K562 (cell line): ENCODE results near the gene TRAPPC2L. TPM values are rescaled to one million over a fixed set of nuclear protein-coding genes. Genes with fewer than 3 reads are reported as not detected.

Experiments used
- CBFA2T2 ChIP-seq: fragments of 450-650 bp; conservative IDR thresholded peaks from 2 replicates; pipeline ENCODE4 v1.6.1; 2017; ENCODE audit warnings: mild to moderate bottlenecking
- ETV1 ChIP-seq: fragments of 450-650 bp; conservative IDR thresholded peaks from 2 replicates; pipeline ENCODE4 v1.6.1; 2016; ENCODE audit warnings: missing genetic modification characterization, control low read depth, low read depth, missing compliant biosample characterization
- JUN ChIP-seq, 2 experiments: sonication (generic) in 1 of 2; formaldehyde crosslinking in 1 of 2; IDR thresholded peaks; 2 replicates each; pipeline versions ENCODE4 v1.6.1 to v1.8.0; 2012 to 2022; ENCODE audit warnings: borderline replicate concordance in 2 of 2, mild to moderate bottlenecking in 2 of 2, improper control_type of control experiment in 1 of 2, low read depth in 1 of 2, low read length in 1 of 2, missing genetic modification reagents in 1 of 2
- KAT8 ChIP-seq: fragments of 450-650 bp; IDR thresholded peaks from 2 replicates; pipeline ENCODE4 v1.6.1; 2016; ENCODE audit warnings: low read depth, mild to moderate bottlenecking
- MBD2 ChIP-seq: sonication (generic); IDR thresholded peaks from 2 replicates; pipeline ENCODE4 v1.6.1; 2016; ENCODE audit warnings: low read depth, borderline replicate concordance
- MTA1 ChIP-seq: fragments of 450-650 bp; IDR thresholded peaks from 2 replicates; pipeline ENCODE4 v1.6.1; 2017; ENCODE audit warnings: borderline replicate concordance
- MTA3 ChIP-seq: fragments of 450-650 bp; formaldehyde crosslinking; IDR thresholded peaks from 2 replicates; pipeline ENCODE4 v1.6.1; 2017; ENCODE audit warnings: mild to moderate bottlenecking, borderline replicate concordance
- NONO ChIP-seq, 2 experiments: fragments of 200-400 bp in 1 of 2; fragments of 450-650 bp in 1 of 2; formaldehyde crosslinking in 1 of 2; IDR thresholded peaks; 2 replicates each; pipeline ENCODE4 v1.6.1; 2017; ENCODE audit warnings: low read depth in 2 of 2, mild to moderate bottlenecking in 2 of 2, moderate library complexity in 2 of 2, low read length in 1 of 2
- NRF1 ChIP-seq, 2 experiments: fragments of 450-650 bp; IDR thresholded peaks in 1 of 2; conservative IDR thresholded peaks in 1 of 2; 2 replicates each; pipeline ENCODE4 v1.6.1; 2014; ENCODE audit warnings: mild to moderate bottlenecking in 2 of 2
- PKNOX1 ChIP-seq: fragments of 450-650 bp; IDR thresholded peaks from 2 replicates; pipeline ENCODE4 v1.6.1; 2016
- PTTG1 ChIP-seq: fragments of 450-650 bp; IDR thresholded peaks from 2 replicates; pipeline ENCODE4 v1.6.1; 2016; ENCODE audit warnings: low read depth, mild to moderate bottlenecking, missing genetic modification characterization, missing compliant biosample characterization
- RUNX1 ChIP-seq: sonication (generic); IDR thresholded peaks from 2 replicates; pipeline ENCODE4 v1.6.1; 2016; ENCODE audit warnings: antibody characterized with exemption, low read depth
- SMC3 ChIP-seq: conservative IDR thresholded peaks from 2 replicates; pipeline ENCODE4 v1.6.1; 2011; ENCODE audit warnings: low read depth, low read length, improper control_type of control experiment; ENCODE audit not compliant: insufficient read depth
- TOE1 ChIP-seq, 2 experiments: fragments of 450-650 bp in 1 of 2; sonication (generic) in 1 of 2; formaldehyde crosslinking in 1 of 2; IDR thresholded peaks; 2 replicates each; pipeline versions ENCODE4 v1.7.1 to v1.8.0; 2016 to 2022; ENCODE audit warnings: borderline replicate concordance in 2 of 2, mild to moderate bottlenecking in 2 of 2, antibody characterized with exemption in 1 of 2, inconsistent platforms in 1 of 2, low read depth in 1 of 2, missing genetic modification reagents in 1 of 2, moderate library complexity in 1 of 2
- WHSC1 ChIP-seq: IDR thresholded peaks from one replicate; pipeline ENCODE4 v1.6.1; 2012; ENCODE audit warnings: low read length, control low read depth, inconsistent platforms
- XRCC4 ChIP-seq: IDR thresholded peaks from one replicate; pipeline ENCODE4 v1.6.1; 2011; ENCODE audit not compliant: insufficient read depth, insufficient read length; ENCODE audit errors: extremely low read depth
- YY1 ChIP-seq, 3 experiments: IDR thresholded peaks; 2 replicates each; pipeline ENCODE4 v1.6.1; 2011; ENCODE audit warnings: low read length in 2 of 3, mild to moderate bottlenecking in 2 of 3, moderate library complexity in 2 of 3, borderline replicate concordance in 1 of 3, control low read depth in 1 of 3, low read depth in 1 of 3; ENCODE audit not compliant: insufficient read depth in 3 of 3, insufficient replicate concordance in 2 of 3, control insufficient read depth in 1 of 3, insufficient read length in 1 of 3; ENCODE audit errors: extremely low read depth in 1 of 3
- ZNF165 ChIP-seq: fragments of 250-450 bp; sonication (Bioruptor Pico); IDR thresholded peaks from 2 replicates; pipeline ENCODE4 v1.4.0; 2020; ENCODE audit warnings: borderline replicate concordance
- ZNF274 ChIP-seq: IDR thresholded peaks from 2 replicates; pipeline ENCODE4 v1.6.1; 2011; ENCODE audit warnings: low read depth, mild to moderate bottlenecking, low read length, moderate library complexity, borderline replicate concordance
- polyA plus RNA-seq, 8 experiments: library from polyadenylated mRNA; depleted of rRNA in 4 of 8; stranded (reverse) in 5 of 8; unstranded in 3 of 8; fragments of >200 nt; fragmentation: Nextera tagmentation in 2 of 8; fragmentation: Illumina TruSeq in 1 of 8; extraction: Ambion mirVana in 2 of 8; extraction: Trizol in 1 of 8; gene quantifications; 2 replicates each; pipeline versions ENCODE4 v1.2.1 to v1.2.3, GENCODE V29; 2011 to 2014; ENCODE audit warnings: inconsistent platforms in 1 of 8, missing spikeins in 1 of 8
- total RNA-seq, 7 experiments: library from RNA; depleted of rRNA in 6 of 7; stranded (reverse); fragments of >200 nt in 6 of 7; fragmentation: Illumina TruSeq in 2 of 7; extraction: Trizol in 2 of 7; gene quantifications; 2 replicates each; pipeline versions ENCODE4 v1.2.1 to v1.2.3, GENCODE V29; 2011 to 2021; ENCODE audit warnings: low replicate concordance in 1 of 7
- TF ChIP-seq, protein P1 (sequence below), 2 experiments: fragments of 200-800 bp in 1 of 2; sonication (Bioruptor generic) in 1 of 2; sonication (generic) in 1 of 2; formaldehyde crosslinking in 1 of 2; IDR thresholded peaks in 1 of 2; conservative IDR thresholded peaks in 1 of 2; 2 replicates each; pipeline versions ENCODE4 v1.5.0 to v1.6.1; 2016 to 2020; ENCODE audit warnings: missing compliant biosample characterization in 1 of 2, missing genetic modification characterization in 1 of 2, missing genetic modification reagents in 1 of 2
- TF ChIP-seq, protein P2 (sequence below): sonication (generic); IDR thresholded peaks from 2 replicates; pipeline ENCODE4 v1.6.1; 2016

The TRAPPC2L gene
- total and polyA plus RNA-seq, 9 of the 15 experiments (the other 6 are each of a cell fraction or from before 2014, with no cell fraction given), result 60.4 to 398 (median 97.5) TPM

GRCh38 chr16:88811769-88812512 lies 45.0 kb upstream of the TRAPPC2L start, which contains the start of gene APRT (continued):
- TF ChIP-seq PKNOX1 (no peak; the same call in 1 of the 2 replicates), CBFA2T2 (0 out of 2 replicates have a peak, but pooled peaks have one; percentile 2), JUN (IDR thresholded peaks at IDR 0.05; ENCODE audit: borderline replicate concordance, low read depth, low read length) (no peak), JUN (CRISPR knock-in tag; IDR thresholded peaks at IDR 0.05; ENCODE audit: borderline replicate concordance) (peak; percentile 48; the same call in 1 of the 2 replicates), PTTG1 (tag) (no peak), NRF1 (conservative IDR thresholded peaks at IDR 0.05 in 1 of 2, IDR thresholded peaks at IDR 0.05 in 1 of 2) (peak; percentile 92 to 93), SMC3 (peak; percentile 74), XRCC4 (no peak), ETV1 (tag) (peak; percentile 82), MTA1 (peak; percentile 70; the same call in 1 of the 2 replicates), YY1 (IDR thresholded peaks at IDR 0.05; ENCODE audit: borderline replicate concordance in 1 of 3, control insufficient read depth in 1 of 3, extremely low read depth in 1 of 3, insufficient read depth in 3 of 3, insufficient read length in 1 of 3, insufficient replicate concordance in 2 of 3, low read depth in 1 of 3, low read length in 2 of 3) (peak; percentile 54 to 92 (median 84)), ZNF274 (no peak), KAT8 (no peak), TOE1 (IDR thresholded peaks at IDR 0.05; ENCODE audit: borderline replicate concordance) (peak; percentile 74; the same call in 1 of the 2 replicates), TOE1 (CRISPR knock-in tag; IDR thresholded peaks at IDR 0.05; ENCODE audit: borderline replicate concordance, low read depth) (no peak), RUNX1 (no peak), ZNF165 (CRISPR knock-in tag) (no peak), MBD2 (peak; percentile 59; the same call in 1 of the 2 replicates), MTA3 (peak; percentile 95), NONO (IDR thresholded peaks at IDR 0.05; ENCODE audit: low read depth in 2 of 2, low read length in 1 of 2) (peak in 1 of 2 experiments; percentile 84; a peak in 2 of 4 replicates), WHSC1 (no peak)
- TF ChIP-seq, protein P1, sequence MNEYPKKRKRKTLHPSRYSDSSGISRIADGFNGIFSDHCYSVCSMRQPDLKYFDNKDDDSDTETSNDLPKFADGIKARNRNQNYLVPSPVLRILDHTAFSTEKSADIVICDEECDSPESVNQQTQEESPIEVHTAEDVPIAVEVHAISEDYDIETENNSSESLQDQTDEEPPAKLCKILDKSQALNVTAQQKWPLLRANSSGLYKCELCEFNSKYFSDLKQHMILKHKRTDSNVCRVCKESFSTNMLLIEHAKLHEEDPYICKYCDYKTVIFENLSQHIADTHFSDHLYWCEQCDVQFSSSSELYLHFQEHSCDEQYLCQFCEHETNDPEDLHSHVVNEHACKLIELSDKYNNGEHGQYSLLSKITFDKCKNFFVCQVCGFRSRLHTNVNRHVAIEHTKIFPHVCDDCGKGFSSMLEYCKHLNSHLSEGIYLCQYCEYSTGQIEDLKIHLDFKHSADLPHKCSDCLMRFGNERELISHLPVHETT (CRISPR knock-in tag; conservative IDR thresholded peaks at IDR 0.05 in 1 of 2, IDR thresholded peaks at IDR 0.05 in 1 of 2), result peak in 1 of 2 experiments; percentile 76; a peak in 2 of 4 replicates
- TF ChIP-seq, protein P2, sequence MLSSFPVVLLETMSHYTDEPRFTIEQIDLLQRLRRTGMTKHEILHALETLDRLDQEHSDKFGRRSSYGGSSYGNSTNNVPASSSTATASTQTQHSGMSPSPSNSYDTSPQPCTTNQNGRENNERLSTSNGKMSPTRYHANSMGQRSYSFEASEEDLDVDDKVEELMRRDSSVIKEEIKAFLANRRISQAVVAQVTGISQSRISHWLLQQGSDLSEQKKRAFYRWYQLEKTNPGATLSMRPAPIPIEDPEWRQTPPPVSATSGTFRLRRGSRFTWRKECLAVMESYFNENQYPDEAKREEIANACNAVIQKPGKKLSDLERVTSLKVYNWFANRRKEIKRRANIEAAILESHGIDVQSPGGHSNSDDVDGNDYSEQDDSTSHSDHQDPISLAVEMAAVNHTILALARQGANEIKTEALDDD, result no peak
